HepG2 (cell line): Measurements from ENCODE around the gene PYGO2. TPM values are rescaled to one million over a fixed set of nuclear protein-coding genes. Genes with fewer than 3 reads are reported as not detected.

Experiments
- BHLHE40 ChIP-seq: IDR thresholded peaks from 2 replicates; pipeline ENCODE4 v1.6.1; 2011; ENCODE audit warnings: low read length, improper control_type of control experiment
- EHMT2 ChIP-seq: fragments of 200-600 bp; sonication (generic); IDR thresholded peaks from 2 replicates; pipeline ENCODE4 v1.7.0; 2017; ENCODE audit warnings: antibody characterized with exemption, low read depth, low read length, borderline replicate concordance
- HHEX ChIP-seq: IDR thresholded peaks from 2 replicates; pipeline ENCODE4 v1.6.1; 2016; ENCODE audit warnings: control low read depth
- HNRNPLL ChIP-seq: fragments of 200-400 bp; formaldehyde crosslinking; IDR thresholded peaks from 2 replicates; pipeline ENCODE4 v1.6.1; 2017; ENCODE audit warnings: mild to moderate bottlenecking, low read depth, low read length; ENCODE audit not compliant: poor library complexity, severe bottlenecking
- JARID2 ChIP-seq: sonication (generic); formaldehyde crosslinking; IDR thresholded peaks from 2 replicates; pipeline ENCODE4 v1.8.1; 2023; ENCODE audit warnings: missing genetic modification reagents, inconsistent platforms; ENCODE audit not compliant: insufficient replicate concordance
- KDM5A ChIP-seq: fragments of 200-600 bp; sonication (generic); IDR thresholded peaks from 2 replicates; pipeline ENCODE4 v1.7.0; 2018; ENCODE audit warnings: antibody characterized with exemption, mild to moderate bottlenecking, low read length, borderline replicate concordance
- KMT2B ChIP-seq: IDR thresholded peaks from 2 replicates; pipeline ENCODE4 v1.6.1; 2016; ENCODE audit warnings: missing genetic modification reagents, missing compliant biosample characterization
- MTA1 ChIP-seq: sonication (generic); formaldehyde crosslinking; IDR thresholded peaks from 2 replicates; pipeline ENCODE4 v1.4.0; 2020; ENCODE audit warnings: missing genetic modification reagents, mild to moderate bottlenecking, borderline replicate concordance
- PAX8 ChIP-seq: sonication (generic); formaldehyde crosslinking; IDR thresholded peaks from 2 replicates; pipeline ENCODE4 v1.8.0; 2022; ENCODE audit warnings: mild to moderate bottlenecking, missing genetic modification reagents, borderline replicate concordance
- PHF21A ChIP-seq: sonication (generic); formaldehyde crosslinking; IDR thresholded peaks from 2 replicates; pipeline ENCODE4 v1.5.0; 2020; ENCODE audit warnings: mild to moderate bottlenecking, missing genetic modification reagents
- SNAPC4 ChIP-seq: sonication (generic); formaldehyde crosslinking; IDR thresholded peaks from 2 replicates; pipeline ENCODE4 v1.4.0; 2020; ENCODE audit warnings: mild to moderate bottlenecking, missing genetic modification reagents
- TSC22D2 ChIP-seq: sonication (generic); formaldehyde crosslinking; IDR thresholded peaks from 2 replicates; pipeline ENCODE4 v1.5.1; 2020; ENCODE audit warnings: missing genetic modification reagents, mild to moderate bottlenecking, borderline replicate concordance
- ZFP36 ChIP-seq: fragments of 150-350 bp; IDR thresholded peaks from 2 replicates; pipeline ENCODE4 v1.6.1; 2018; ENCODE audit warnings: borderline replicate concordance, low read length, low read depth; ENCODE audit not compliant: partially characterized antibody
- ZNF180 ChIP-seq: sonication (generic); formaldehyde crosslinking; IDR thresholded peaks from 2 replicates; pipeline ENCODE4 v1.4.0; 2020; ENCODE audit warnings: low read depth, missing genetic modification reagents, borderline replicate concordance
- ZNF446 ChIP-seq: sonication (generic); formaldehyde crosslinking; IDR thresholded peaks from 2 replicates; pipeline ENCODE4 v1.5.0; 2020; ENCODE audit warnings: mild to moderate bottlenecking, missing genetic modification reagents
- ZNF460 ChIP-seq: sonication (generic); formaldehyde crosslinking; IDR thresholded peaks from 2 replicates; pipeline ENCODE4 v1.5.1; 2020; ENCODE audit warnings: missing genetic modification reagents, mild to moderate bottlenecking, borderline replicate concordance
- ZNF672 ChIP-seq: sonication (generic); formaldehyde crosslinking; IDR thresholded peaks from 2 replicates; pipeline ENCODE4 v1.8.1; 2022; ENCODE audit warnings: missing genetic modification reagents
- ZSCAN20 ChIP-seq: sonication (generic); formaldehyde crosslinking; IDR thresholded peaks from 2 replicates; pipeline ENCODE4 v1.4.0; 2020; ENCODE audit warnings: missing genetic modification reagents, mild to moderate bottlenecking, borderline replicate concordance
- ZSCAN25 ChIP-seq: sonication (generic); formaldehyde crosslinking; IDR thresholded peaks from 2 replicates; pipeline ENCODE4 v1.8.0; 2022; ENCODE audit warnings: mild to moderate bottlenecking, missing genetic modification reagents
- polyA plus RNA-seq, 8 experiments: library from polyadenylated mRNA; depleted of rRNA in 3 of 8; stranded (reverse) in 7 of 8; unstranded in 1 of 8; fragments of >200 nt; fragmentation: Illumina TruSeq in 4 of 8; extraction: Trizol in 4 of 8; gene quantifications; 2 replicates each; pipeline versions ENCODE4 v1.2.1 to v1.2.3, GENCODE V29; 2011 to 2016; ENCODE audit warnings: low read depth in 4 of 8, missing spikeins in 1 of 8, mixed read lengths in 1 of 8; ENCODE audit not compliant: insufficient read depth in 1 of 8
- total RNA-seq, 5 experiments: library from RNA; depleted of rRNA; stranded (reverse); fragments of >200 nt; fragmentation: Illumina TruSeq; extraction: Trizol; gene quantifications; 2 replicates each; pipeline ENCODE4 v1.2.3, GENCODE V29; 2016; ENCODE audit warnings: low read depth in 1 of 5
- TF ChIP-seq, protein P1 (sequence below): sonication (generic); formaldehyde crosslinking; IDR thresholded peaks from 2 replicates; pipeline ENCODE4 v1.4.0; 2020; ENCODE audit warnings: missing genetic modification reagents, borderline replicate concordance

The PYGO2 gene
- total and polyA plus RNA-seq, 2 of the 13 experiments (the other 11 are each of a cell fraction or from before 2014, with no cell fraction given), result 20.3 to 21.8 TPM

- TF ChIP-seq SNAPC4 (CRISPR knock-in tag), result 0 out of 2 replicates have a peak, but pooled peaks have one; percentile 53
- TF ChIP-seq ZNF460 (CRISPR knock-in tag), result no peak
- TF ChIP-seq BHLHE40, result 0 out of 2 replicates have a peak, but pooled peaks have one; percentile 3
- peak; percentile 17 for TF ChIP-seq ZNF672 (CRISPR knock-in tag)
- TF ChIP-seq HHEX, result 0 out of 2 replicates have a peak, but pooled peaks have one; percentile 7
- TF ChIP-seq TSC22D2 (CRISPR knock-in tag), result 0 out of 2 replicates have a peak, but pooled peaks have one; percentile 41
- no peak for TF ChIP-seq ZSCAN20 (CRISPR knock-in tag)
- TF ChIP-seq KDM5A, result peak; percentile 14; the same call in 1 of the 2 replicates
- TF ChIP-seq EHMT2, result no peak
- TF ChIP-seq JARID2 (CRISPR knock-in tag), result no peak
- peak; percentile 50; the same call in 1 of the 2 replicates for TF ChIP-seq KMT2B (CRISPR knock-in tag)
- no peak for TF ChIP-seq ZFP36
- TF ChIP-seq PAX8 (CRISPR knock-in tag), result 0 out of 2 replicates have a peak, but pooled peaks have one; percentile 14
- TF ChIP-seq, protein P1, sequence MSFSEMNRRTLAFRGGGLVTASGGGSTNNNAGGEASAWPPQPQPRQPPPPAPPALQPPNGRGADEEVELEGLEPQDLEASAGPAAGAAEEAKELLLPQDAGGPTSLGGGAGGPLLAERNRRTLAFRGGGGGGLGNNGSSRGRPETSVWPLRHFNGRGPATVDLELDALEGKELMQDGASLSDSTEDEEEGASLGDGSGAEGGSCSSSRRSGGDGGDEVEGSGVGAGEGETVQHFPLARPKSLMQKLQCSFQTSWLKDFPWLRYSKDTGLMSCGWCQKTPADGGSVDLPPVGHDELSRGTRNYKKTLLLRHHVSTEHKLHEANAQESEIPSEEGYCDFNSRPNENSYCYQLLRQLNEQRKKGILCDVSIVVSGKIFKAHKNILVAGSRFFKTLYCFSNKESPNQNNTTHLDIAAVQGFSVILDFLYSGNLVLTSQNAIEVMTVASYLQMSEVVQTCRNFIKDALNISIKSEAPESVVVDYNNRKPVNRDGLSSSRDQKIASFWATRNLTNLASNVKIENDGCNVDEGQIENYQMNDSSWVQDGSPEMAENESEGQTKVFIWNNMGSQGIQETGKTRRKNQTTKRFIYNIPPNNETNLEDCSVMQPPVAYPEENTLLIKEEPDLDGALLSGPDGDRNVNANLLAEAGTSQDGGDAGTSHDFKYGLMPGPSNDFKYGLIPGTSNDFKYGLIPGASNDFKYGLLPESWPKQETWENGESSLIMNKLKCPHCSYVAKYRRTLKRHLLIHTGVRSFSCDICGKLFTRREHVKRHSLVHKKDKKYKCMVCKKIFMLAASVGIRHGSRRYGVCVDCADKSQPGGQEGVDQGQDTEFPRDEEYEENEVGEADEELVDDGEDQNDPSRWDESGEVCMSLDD, result peak; percentile 99
- no peak for TF ChIP-seq ZNF180 (CRISPR knock-in tag)
- TF ChIP-seq HNRNPLL, result peak; percentile 72
- TF ChIP-seq ZSCAN25 (CRISPR knock-in tag), result peak; percentile 72
- peak; percentile 68; the same call in 1 of the 2 replicates for TF ChIP-seq MTA1 (CRISPR knock-in tag)
- peak; percentile 91 for TF ChIP-seq PHF21A (CRISPR knock-in tag)
- no peak for TF ChIP-seq ZNF446 (CRISPR knock-in tag)
Observed at GRCh38 chr1:155000726-155001424, 39.3 kb upstream of the PYGO2 start (continued).
